ENCODE measurements around the gene PDCD1. TPM values are rescaled to one million over a fixed set of nuclear protein-coding genes. Genes with fewer than 3 reads are reported as not detected.

Gene PDCD1
- total and polyA plus RNA-seq, 10 of the 15 experiments (the other 5 are each of a cell fraction or from before 2014, with no cell fraction given), result 0.62 to 6.4 (median 2.9) TPM; not detected in 2

DNA sequence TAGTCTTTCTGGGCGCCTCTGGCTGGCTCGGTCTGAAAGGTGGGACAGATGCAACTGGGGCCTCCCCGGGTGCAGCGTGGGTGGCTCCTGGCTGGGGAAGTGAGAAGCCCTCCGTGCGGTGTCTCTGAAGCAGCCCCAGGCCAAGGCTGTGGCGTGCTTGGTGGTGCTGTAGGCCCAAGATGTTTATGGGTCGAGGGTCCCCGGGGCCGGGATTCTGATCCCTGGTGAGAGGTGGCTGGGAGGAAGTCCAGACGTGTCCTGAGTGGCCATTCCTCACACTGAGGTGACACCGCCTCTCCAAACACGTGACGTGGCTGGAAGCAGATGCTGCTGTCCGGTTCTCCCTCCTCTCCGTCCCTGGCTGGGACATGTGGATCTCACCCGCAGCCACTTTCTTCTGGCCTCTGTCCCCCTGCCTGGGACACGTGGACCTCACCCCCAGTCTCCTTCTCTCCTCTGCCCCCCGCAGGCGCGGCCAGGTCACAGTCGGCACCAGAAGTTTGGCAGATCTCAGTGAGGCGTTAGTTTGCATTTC lies 23.5 kb upstream of the PDCD1 start (continued):
- TF ChIP-seq, protein P1, sequence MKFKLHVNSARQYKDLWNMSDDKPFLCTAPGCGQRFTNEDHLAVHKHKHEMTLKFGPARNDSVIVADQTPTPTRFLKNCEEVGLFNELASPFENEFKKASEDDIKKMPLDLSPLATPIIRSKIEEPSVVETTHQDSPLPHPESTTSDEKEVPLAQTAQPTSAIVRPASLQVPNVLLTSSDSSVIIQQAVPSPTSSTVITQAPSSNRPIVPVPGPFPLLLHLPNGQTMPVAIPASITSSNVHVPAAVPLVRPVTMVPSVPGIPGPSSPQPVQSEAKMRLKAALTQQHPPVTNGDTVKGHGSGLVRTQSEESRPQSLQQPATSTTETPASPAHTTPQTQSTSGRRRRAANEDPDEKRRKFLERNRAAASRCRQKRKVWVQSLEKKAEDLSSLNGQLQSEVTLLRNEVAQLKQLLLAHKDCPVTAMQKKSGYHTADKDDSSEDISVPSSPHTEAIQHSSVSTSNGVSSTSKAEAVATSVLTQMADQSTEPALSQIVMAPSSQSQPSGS (IDR thresholded peaks at IDR 0.05; ENCODE audit: low read length), result no peak
- TF ChIP-seq ZSCAN29 (IDR thresholded peaks at IDR 0.05) (no peak), NR2C1 (IDR thresholded peaks at IDR 0.05) (no peak), ATF7 (IDR thresholded peaks at IDR 0.05; ENCODE audit: low read depth) (0 out of 2 replicates have a peak, but pooled peaks have one; percentile 8), TARDBP (IDR thresholded peaks at IDR 0.05; ENCODE audit: borderline replicate concordance) (no peak), MYC (IDR thresholded peaks at IDR 0.05; ENCODE audit: insufficient read depth, insufficient read length, insufficient replicate concordance, low read length, severe bottlenecking) (peak; percentile 37), FOS (IDR thresholded peaks at IDR 0.05; ENCODE audit: borderline replicate concordance, extremely low read depth, insufficient read length) (no peak), MEF2B (IDR thresholded peaks at IDR 0.05; ENCODE audit: partially characterized antibody, poor library complexity, severe bottlenecking) (peak; percentile 23), FOXM1 (IDR thresholded peaks at IDR 0.05; ENCODE audit: low read depth, low read length) (no peak), POLR2A (IDR thresholded peaks at IDR 0.05; ENCODE audit: low read depth, low read length) (peak; percentile 82), ZNF274 (IDR thresholded peaks at IDR 0.05; ENCODE audit: insufficient read depth, insufficient read length) (no peak), ZNF217 (IDR thresholded peaks at IDR 0.05) (peak; percentile 60; the same call in 1 of the 2 replicates), RFX5 (IDR thresholded peaks at IDR 0.05; ENCODE audit: low read depth, low read length) (no peak), CREB1 (IDR thresholded peaks at IDR 0.05; ENCODE audit: low read depth) (no peak), LARP7 (IDR thresholded peaks at IDR 0.05) (peak; percentile 79), NBN (IDR thresholded peaks at IDR 0.05) (peak; percentile 40; the same call in 1 of the 2 replicates), SMARCA5 (IDR thresholded peaks at IDR 0.05) (peak; percentile 74; the same call in 1 of the 2 replicates), RAD51 (IDR thresholded peaks at IDR 0.05) (peak; percentile 42; the same call in 1 of the 2 replicates), NR2C2 (IDR thresholded peaks at IDR 0.05; ENCODE audit: borderline replicate concordance, control insufficient read depth, insufficient read length, low read depth) (no peak), KLF5 (IDR thresholded peaks at IDR 0.05; ENCODE audit: partially characterized antibody) (no peak), STAT1 (conservative IDR thresholded peaks at IDR 0.05) (no peak), NFYA (IDR thresholded peaks at IDR 0.05; ENCODE audit: borderline replicate concordance, low read depth, low read length) (no peak), SIX5 (IDR thresholded peaks at IDR 0.05; ENCODE audit: low read depth, low read length, severe bottlenecking) (no peak)
- TF ChIP-seq, protein P2, sequence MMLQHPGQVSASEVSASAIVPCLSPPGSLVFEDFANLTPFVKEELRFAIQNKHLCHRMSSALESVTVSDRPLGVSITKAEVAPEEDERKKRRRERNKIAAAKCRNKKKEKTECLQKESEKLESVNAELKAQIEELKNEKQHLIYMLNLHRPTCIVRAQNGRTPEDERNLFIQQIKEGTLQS (IDR thresholded peaks at IDR 0.05; ENCODE audit: borderline replicate concordance, extremely low read depth, low read depth, low read length), result no peak
- TF ChIP-seq, protein P3, sequence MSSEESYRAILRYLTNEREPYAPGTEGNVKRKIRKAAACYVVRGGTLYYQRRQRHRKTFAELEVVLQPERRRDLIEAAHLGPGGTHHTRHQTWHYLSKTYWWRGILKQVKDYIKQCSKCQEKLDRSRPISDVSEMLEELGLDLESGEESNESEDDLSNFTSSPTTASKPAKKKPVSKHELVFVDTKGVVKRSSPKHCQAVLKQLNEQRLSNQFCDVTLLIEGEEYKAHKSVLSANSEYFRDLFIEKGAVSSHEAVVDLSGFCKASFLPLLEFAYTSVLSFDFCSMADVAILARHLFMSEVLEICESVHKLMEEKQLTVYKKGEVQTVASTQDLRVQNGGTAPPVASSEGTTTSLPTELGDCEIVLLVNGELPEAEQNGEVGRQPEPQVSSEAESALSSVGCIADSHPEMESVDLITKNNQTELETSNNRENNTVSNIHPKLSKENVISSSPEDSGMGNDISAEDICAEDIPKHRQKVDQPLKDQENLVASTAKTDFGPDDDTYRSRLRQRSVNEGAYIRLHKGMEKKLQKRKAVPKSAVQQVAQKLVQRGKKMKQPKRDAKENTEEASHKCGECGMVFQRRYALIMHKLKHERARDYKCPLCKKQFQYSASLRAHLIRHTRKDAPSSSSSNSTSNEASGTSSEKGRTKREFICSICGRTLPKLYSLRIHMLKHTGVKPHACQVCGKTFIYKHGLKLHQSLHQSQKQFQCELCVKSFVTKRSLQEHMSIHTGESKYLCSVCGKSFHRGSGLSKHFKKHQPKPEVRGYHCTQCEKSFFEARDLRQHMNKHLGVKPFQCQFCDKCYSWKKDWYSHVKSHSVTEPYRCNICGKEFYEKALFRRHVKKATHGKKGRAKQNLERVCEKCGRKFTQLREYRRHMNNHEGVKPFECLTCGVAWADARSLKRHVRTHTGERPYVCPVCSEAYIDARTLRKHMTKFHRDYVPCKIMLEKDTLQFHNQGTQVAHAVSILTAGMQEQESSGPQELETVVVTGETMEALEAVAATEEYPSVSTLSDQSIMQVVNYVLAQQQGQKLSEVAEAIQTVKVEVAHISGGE (CRISPR knock-in tag; IDR thresholded peaks at IDR 0.05), result no peak
- TF ChIP-seq, protein P4, sequence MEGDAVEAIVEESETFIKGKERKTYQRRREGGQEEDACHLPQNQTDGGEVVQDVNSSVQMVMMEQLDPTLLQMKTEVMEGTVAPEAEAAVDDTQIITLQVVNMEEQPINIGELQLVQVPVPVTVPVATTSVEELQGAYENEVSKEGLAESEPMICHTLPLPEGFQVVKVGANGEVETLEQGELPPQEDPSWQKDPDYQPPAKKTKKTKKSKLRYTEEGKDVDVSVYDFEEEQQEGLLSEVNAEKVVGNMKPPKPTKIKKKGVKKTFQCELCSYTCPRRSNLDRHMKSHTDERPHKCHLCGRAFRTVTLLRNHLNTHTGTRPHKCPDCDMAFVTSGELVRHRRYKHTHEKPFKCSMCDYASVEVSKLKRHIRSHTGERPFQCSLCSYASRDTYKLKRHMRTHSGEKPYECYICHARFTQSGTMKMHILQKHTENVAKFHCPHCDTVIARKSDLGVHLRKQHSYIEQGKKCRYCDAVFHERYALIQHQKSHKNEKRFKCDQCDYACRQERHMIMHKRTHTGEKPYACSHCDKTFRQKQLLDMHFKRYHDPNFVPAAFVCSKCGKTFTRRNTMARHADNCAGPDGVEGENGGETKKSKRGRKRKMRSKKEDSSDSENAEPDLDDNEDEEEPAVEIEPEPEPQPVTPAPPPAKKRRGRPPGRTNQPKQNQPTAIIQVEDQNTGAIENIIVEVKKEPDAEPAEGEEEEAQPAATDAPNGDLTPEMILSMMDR (IDR thresholded peaks at IDR 0.05 in 2 of 3, conservative IDR thresholded peaks at IDR 0.05 in 1 of 3; ENCODE audit: control insufficient read depth in 2 of 3, extremely low read depth in 1 of 3, insufficient read depth in 1 of 3, low read depth in 3 of 3, low read length in 3 of 3), result peak; percentile 31 to 44 (median 40); a peak in 5 of 6 replicates
